ENCODE data around the gene FOXP3. TPM values are rescaled to one million over a fixed set of nuclear protein-coding genes. Genes with fewer than 3 reads are reported as not detected.

The FOXP3 gene
- total and polyA plus RNA-seq, 2 experiments from 2014 or later: 0.11 to 0.28 TPM

GRCh38 chrX:49204709-49205108 is 59.8 kb downstream of the FOXP3 start:
- Mint-ChIP-seq H3K27ac (no peak overlapping the region), H3K4me3 (no peak overlapping the region), H3K27me3 (ENCODE audit: insufficient read depth, low read depth, poor library complexity) (peaks cover 6% of the 10 kb centered on the region), H3K36me3 (ENCODE audit: low read depth) (no peaks in the 10 kb centered on the region), H3K9me3 (no peaks in the 10 kb centered on the region), H3K4me1 (peaks cover 3% of the 10 kb centered on the region; the same call in 2 of the 3 replicates)
- H4K20me1 ChIP-seq (replicated peaks; ENCODE audit: insufficient read depth): no peaks in the 10 kb centered on the region
- no peak overlapping the region for H3K4me2 ChIP-seq
- no peak overlapping the region for H3K4me3 ChIP-seq
- H2AFZ ChIP-seq: no peak overlapping the region
- no peaks in the 10 kb centered on the region for H3K36me3 ChIP-seq (ENCODE audit: insufficient read depth)
- H3F3A ChIP-seq (replicated peaks; ENCODE audit: low read depth): no peaks in the 10 kb centered on the region
- no peak for TF ChIP-seq EZH2phosphoT487 (IDR thresholded peaks at IDR 0.05; ENCODE audit: unreplicated experiment)
- peak; percentile 16 to 29; a peak in 3 of 4 replicates for TF ChIP-seq CTCF (conservative IDR thresholded peaks at IDR 0.05; ENCODE audit: low read depth in 2 of 2)
- ATAC-seq (no peak), DNase-seq (ENCODE audit: low spot score) (peak; percentile 12)
- H3K27me3 ChIP-seq (ENCODE audit: insufficient read depth): no peaks in the 10 kb centered on the region
- no peaks in the 10 kb centered on the region for H3K9me2 ChIP-seq (ENCODE audit: insufficient read depth)
- H3K4me1 ChIP-seq (ENCODE audit: insufficient read depth): no peaks in the 10 kb centered on the region; the same call in 1 of the 2 replicates
- no peak overlapping the region for H3K27ac ChIP-seq (ENCODE audit: low read depth)
- H3K79me2 ChIP-seq (replicated peaks; ENCODE audit: insufficient read depth): no peaks in the 10 kb centered on the region

DNA sequence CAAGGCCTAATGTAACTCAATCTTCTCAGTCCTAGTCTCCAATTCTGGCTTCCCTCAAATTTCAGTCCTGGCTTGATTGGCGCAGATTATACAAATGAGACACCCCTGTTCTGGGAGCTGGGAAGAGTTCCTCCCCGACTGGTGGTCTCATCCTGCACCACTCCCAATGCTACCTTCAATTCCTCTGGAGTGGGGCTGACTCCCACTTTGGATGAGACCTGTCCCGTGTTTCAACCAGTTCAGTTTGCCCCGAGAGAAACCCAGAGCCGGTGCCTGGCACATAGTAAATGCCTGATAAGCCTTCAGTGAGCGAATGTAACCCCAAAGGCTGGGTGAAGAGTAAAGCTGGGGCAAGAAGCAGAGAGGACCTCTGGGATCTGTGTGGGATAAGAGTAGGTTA is 60.5 kb downstream of the FOXP3 start:
- ATAC-seq: no peak
- Mint-ChIP-seq H3K27ac (no peak overlapping the region), H3K27me3 (ENCODE audit: insufficient read depth, low read depth, poor library complexity) (peaks cover 6% of the 10 kb centered on the region), H3K36me3 (ENCODE audit: low read depth) (no peaks in the 10 kb centered on the region), H3K9me3 (no peaks in the 10 kb centered on the region), H3K4me3 (no peak overlapping the region), H3K4me1 (peaks cover 4% of the 10 kb centered on the region)
- no peak for DNase-seq (ENCODE audit: low spot score)
- H3K4me1 ChIP-seq (ENCODE audit: insufficient read depth): no peaks in the 10 kb centered on the region
- H2AFZ ChIP-seq: no peak overlapping the region
- H3K9me2 ChIP-seq (ENCODE audit: insufficient read depth): no peaks in the 10 kb centered on the region
- H3K27ac ChIP-seq (ENCODE audit: low read depth): no peak overlapping the region
- no peaks in the 10 kb centered on the region for H3F3A ChIP-seq (replicated peaks; ENCODE audit: low read depth)
- no peak overlapping the region for H3K4me2 ChIP-seq
- H4K20me1 ChIP-seq (replicated peaks; ENCODE audit: insufficient read depth): no peaks in the 10 kb centered on the region
- H3K36me3 ChIP-seq (ENCODE audit: insufficient read depth): no peaks in the 10 kb centered on the region
- H3K4me3 ChIP-seq: no peak overlapping the region
- H3K27me3 ChIP-seq (ENCODE audit: insufficient read depth): no peaks in the 10 kb centered on the region
- H3K79me2 ChIP-seq (replicated peaks; ENCODE audit: insufficient read depth): no peaks in the 10 kb centered on the region
- TF ChIP-seq, protein P1, sequence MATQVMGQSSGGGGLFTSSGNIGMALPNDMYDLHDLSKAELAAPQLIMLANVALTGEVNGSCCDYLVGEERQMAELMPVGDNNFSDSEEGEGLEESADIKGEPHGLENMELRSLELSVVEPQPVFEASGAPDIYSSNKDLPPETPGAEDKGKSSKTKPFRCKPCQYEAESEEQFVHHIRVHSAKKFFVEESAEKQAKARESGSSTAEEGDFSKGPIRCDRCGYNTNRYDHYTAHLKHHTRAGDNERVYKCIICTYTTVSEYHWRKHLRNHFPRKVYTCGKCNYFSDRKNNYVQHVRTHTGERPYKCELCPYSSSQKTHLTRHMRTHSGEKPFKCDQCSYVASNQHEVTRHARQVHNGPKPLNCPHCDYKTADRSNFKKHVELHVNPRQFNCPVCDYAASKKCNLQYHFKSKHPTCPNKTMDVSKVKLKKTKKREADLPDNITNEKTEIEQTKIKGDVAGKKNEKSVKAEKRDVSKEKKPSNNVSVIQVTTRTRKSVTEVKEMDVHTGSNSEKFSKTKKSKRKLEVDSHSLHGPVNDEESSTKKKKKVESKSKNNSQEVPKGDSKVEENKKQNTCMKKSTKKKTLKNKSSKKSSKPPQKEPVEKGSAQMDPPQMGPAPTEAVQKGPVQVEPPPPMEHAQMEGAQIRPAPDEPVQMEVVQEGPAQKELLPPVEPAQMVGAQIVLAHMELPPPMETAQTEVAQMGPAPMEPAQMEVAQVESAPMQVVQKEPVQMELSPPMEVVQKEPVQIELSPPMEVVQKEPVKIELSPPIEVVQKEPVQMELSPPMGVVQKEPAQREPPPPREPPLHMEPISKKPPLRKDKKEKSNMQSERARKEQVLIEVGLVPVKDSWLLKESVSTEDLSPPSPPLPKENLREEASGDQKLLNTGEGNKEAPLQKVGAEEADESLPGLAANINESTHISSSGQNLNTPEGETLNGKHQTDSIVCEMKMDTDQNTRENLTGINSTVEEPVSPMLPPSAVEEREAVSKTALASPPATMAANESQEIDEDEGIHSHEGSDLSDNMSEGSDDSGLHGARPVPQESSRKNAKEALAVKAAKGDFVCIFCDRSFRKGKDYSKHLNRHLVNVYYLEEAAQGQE (IDR thresholded peaks at IDR 0.05; ENCODE audit: unreplicated experiment): no peak
- no peak for TF ChIP-seq POLR2AphosphoS5 (IDR thresholded peaks at IDR 0.05; ENCODE audit: low read depth)
- TF ChIP-seq ZNF462 (CRISPR knock-in tag; IDR thresholded peaks at IDR 0.05): no peak
- no peak for TF ChIP-seq ZNF331 (CRISPR knock-in tag; IDR thresholded peaks at IDR 0.05; ENCODE audit: low read depth)
- TF ChIP-seq ZNF114 (CRISPR knock-in tag; IDR thresholded peaks at IDR 0.05): no peak
- no peak for TF ChIP-seq CTCF (conservative IDR thresholded peaks at IDR 0.05; ENCODE audit: low read depth in 2 of 2)
- no peak for TF ChIP-seq NANOG (IDR thresholded peaks at IDR 0.05; ENCODE audit: borderline replicate concordance)
